Caco-2 (cell line): ENCODE data around the gene CREB3L1. TPM values are rescaled to one million over a fixed set of nuclear protein-coding genes. Genes with fewer than 3 reads are reported as not detected.

ENCODE experiments used
- BruUV-seq: library from RNA; stranded (reverse); fragments of 400-500 nt; replicated peaks from 2 replicates; lab custom pipeline; 2021; lab: Mats Ljungman, UMichigan
- CTCF ChIA-PET: fragments of 300-600 bp; sonication (Branson Sonifier 250); formaldehyde crosslinking; loops from one replicate; lab custom pipeline; 2022; ENCODE audit warnings: antibody characterized with exemption; lab: Charles Lee
- POLR2A ChIA-PET: fragments of 300-600 bp; sonication (Branson Sonifier 250); formaldehyde crosslinking; loops from one replicate; lab custom pipeline; 2022; ENCODE audit warnings: antibody characterized with exemption; lab: Charles Lee
- DNase-seq, 2 experiments: peaks; one replicate each; pipeline versions ENCODE4 v3.0.0 to v3.0.0-alpha.2; 2020 to 2022
- H3K27me3 ChIP-seq: replicated peaks from 2 replicates; pipeline ENCODE4 v1.6.0; 2011; ENCODE audit warnings: low read length; ENCODE audit not compliant: control insufficient read depth, insufficient read depth
- H3K36me3 ChIP-seq: 2 replicates; pipeline ENCODE4 v1.5.1; 2011; ENCODE audit warnings: low read length; ENCODE audit not compliant: control insufficient read depth, insufficient read depth
- H3K4me1 ChIP-seq: fragments of 250-450 bp; sonication (Bioruptor Pico); 2 replicates; pipeline ENCODE4 v1.5.1; 2020; ENCODE audit warnings: mild to moderate bottlenecking
- H3K4me3 ChIP-seq: 2 replicates; pipeline ENCODE4 v1.5.1; 2011; ENCODE audit warnings: low read depth, mild to moderate bottlenecking, control low read depth, low read length
- H3K9me3 ChIP-seq: fragments of 250-450 bp; sonication (Bioruptor Pico); 2 replicates; pipeline ENCODE4 v1.5.1; 2020; ENCODE audit warnings: mild to moderate bottlenecking, moderate library complexity
- H3K27ac Mint-ChIP-seq: one replicate; pipeline ENCODE4 v1.8.0; 2022; ENCODE audit warnings: mixed read lengths; ENCODE audit not compliant: unreplicated experiment
- H3K27me3 Mint-ChIP-seq: one replicate; pipeline ENCODE4 v1.8.0; 2022; ENCODE audit warnings: mixed read lengths; ENCODE audit not compliant: insufficient read depth, unreplicated experiment
- H3K36me3 Mint-ChIP-seq: one replicate; pipeline ENCODE4 v1.8.0; 2022; ENCODE audit warnings: mild to moderate bottlenecking, mixed read lengths; ENCODE audit not compliant: insufficient read depth, unreplicated experiment
- H3K4me1 Mint-ChIP-seq: one replicate; pipeline ENCODE4 v1.8.0; 2022; ENCODE audit warnings: low read depth, mixed read lengths; ENCODE audit not compliant: unreplicated experiment
- H3K4me3 Mint-ChIP-seq: one replicate; pipeline ENCODE4 v1.8.0; 2022; ENCODE audit warnings: mild to moderate bottlenecking, moderate library complexity, mixed read lengths; ENCODE audit not compliant: unreplicated experiment
- H3K9me3 Mint-ChIP-seq: one replicate; pipeline ENCODE4 v1.8.0; 2022; ENCODE audit warnings: mixed read lengths; ENCODE audit not compliant: unreplicated experiment
- CTCF ChIP-seq, 2 experiments: fragments of 200-600 bp in 1 of 2; IDR thresholded peaks; 1 replicate in 1 of 2; 2 replicates in 1 of 2; pipeline versions ENCODE4 v1.5.1 to v1.8.0; 2011 to 2022; ENCODE audit warnings: antibody characterized with exemption in 1 of 2, control low read depth in 1 of 2, inconsistent platforms in 1 of 2, low read depth in 1 of 2, low read length in 1 of 2, mild to moderate bottlenecking in 1 of 2, moderate library complexity in 1 of 2; ENCODE audit not compliant: insufficient read depth in 1 of 2, severe bottlenecking in 1 of 2, unreplicated experiment in 1 of 2
- intact Hi-C: fragments of 100-400 bp; cut with micrococcal nuclease; formaldehyde crosslinking; loops from one replicate; pipeline ENCODE4 v1.10.0; 2022; ENCODE audit not compliant: unreplicated experiment
- total RNA-seq: library from RNA; stranded (reverse); gene quantifications from 2 replicates; pipeline ENCODE4 v1.2.3, GENCODE V29; 2022

The CREB3L1 gene
- total RNA-seq, 1 experiment from 2014 or later: 24.9 TPM

GRCh38 chr11:46315033-46315738 lies 37.7 kb downstream of the CREB3L1 start:
- peaks cover 34% of the 10 kb centered on the region for H3K36me3 Mint-ChIP-seq
- no peak overlapping the region for H3K4me3 Mint-ChIP-seq
- peak; percentile 92 to 97 for TF ChIP-seq CTCF (IDR thresholded peaks at IDR 0.05; ENCODE audit: insufficient read depth in 1 of 2, low read depth in 1 of 2, low read length in 1 of 2, severe bottlenecking in 1 of 2, unreplicated experiment in 1 of 2)
- intact Hi-C loops: loop anchor here (1.0 to 10.0 kb wide), 4 partner anchors 18 to 190 kb away; partner anchors contain the start of gene PHF21A
- H3K36me3 ChIP-seq: peaks cover 4% of the 10 kb centered on the region
- POLR2A ChIA-PET: interaction anchor here (0.5 kb wide), 1 partner anchor 193 kb away, joined by 3 read pairs; no protein-coding TSS in a partner anchor
- H3K9me3 Mint-ChIP-seq: no peaks in the 10 kb centered on the region
- H3K27ac Mint-ChIP-seq: peak overlapping the region; percentile 14
- no peaks in the 10 kb centered on the region for H3K27me3 ChIP-seq
- no peaks in the 10 kb centered on the region for H3K4me1 ChIP-seq
- CTCF ChIA-PET: interaction anchor here (0.6 to 12.6 kb wide), 6 partner anchors 9 to 74 kb away, joined by 3 to 181 read pairs (median 4); no protein-coding TSS in a partner anchor
- no peak overlapping the region for H3K4me3 ChIP-seq
- H3K9me3 ChIP-seq: no peaks in the 10 kb centered on the region
- no peaks in the 10 kb centered on the region for H3K27me3 Mint-ChIP-seq
- no peaks in the 10 kb centered on the region for H3K4me1 Mint-ChIP-seq
- DNase-seq: peak; percentile 85 to 87
- no TSS peak for BruUV-seq

GRCh38 chr11:46315783-46316563 lies 38.5 kb downstream of the CREB3L1 start:
- H3K36me3 ChIP-seq: peaks cover 4% of the 10 kb centered on the region
- Mint-ChIP-seq H3K4me1 (no peaks in the 10 kb centered on the region), H3K27ac (no peak overlapping the region), H3K27me3 (no peaks in the 10 kb centered on the region), H3K4me3 (no peak overlapping the region), H3K9me3 (no peaks in the 10 kb centered on the region), H3K36me3 (peaks cover 35% of the 10 kb centered on the region)
- H3K9me3 ChIP-seq: no peaks in the 10 kb centered on the region
- TF ChIP-seq CTCF (IDR thresholded peaks at IDR 0.05; ENCODE audit: insufficient read depth in 1 of 2, low read depth in 1 of 2, low read length in 1 of 2, severe bottlenecking in 1 of 2, unreplicated experiment in 1 of 2): no peak
- intact Hi-C loops: loop anchor here (1.0 to 10.0 kb wide), 4 partner anchors 19 to 191 kb away; partner anchors contain the start of gene PHF21A
- no peak for DNase-seq
- POLR2A ChIA-PET: interaction anchor here (0.5 kb wide), 1 partner anchor 194 kb away, joined by 3 read pairs; no protein-coding TSS in a partner anchor
- CTCF ChIA-PET: interaction anchor here (1.3 to 12.6 kb wide), 2 partner anchors 9 to 75 kb away, joined by 3 to 181 read pairs; no protein-coding TSS in a partner anchor
- no peaks in the 10 kb centered on the region for H3K4me1 ChIP-seq
- H3K27me3 ChIP-seq: no peaks in the 10 kb centered on the region
- H3K4me3 ChIP-seq: no peak overlapping the region
- no TSS peak for BruUV-seq

- Mint-ChIP-seq H3K27me3 (no peaks in the 10 kb centered on the region), H3K4me1 (no peaks in the 10 kb centered on the region), H3K27ac (no peak overlapping the region), H3K36me3 (peaks cover 29% of the 10 kb centered on the region), H3K9me3 (no peaks in the 10 kb centered on the region), H3K4me3 (no peak overlapping the region)
- Histone ChIP-seq H3K4me3 (no peak overlapping the region), H3K4me1 (no peaks in the 10 kb centered on the region), H3K9me3 (no peaks in the 10 kb centered on the region), H3K27me3 (no peaks in the 10 kb centered on the region), H3K36me3 (peaks cover 6% of the 10 kb centered on the region)
- intact Hi-C loops: loop anchor here (10.0 kb wide), 1 partner anchor 194 kb away; the partner anchor contains the start of gene PHF21A
- BruUV-seq: no TSS peak
- CTCF ChIA-PET: interaction anchor here (12.6 kb wide), 1 partner anchor 78 kb away, joined by 181 read pairs; no protein-coding TSS in a partner anchor
- POLR2A ChIA-PET: no interaction called here
- DNase-seq: no peak
- TF ChIP-seq CTCF (IDR thresholded peaks at IDR 0.05; ENCODE audit: insufficient read depth in 1 of 2, low read depth in 1 of 2, low read length in 1 of 2, severe bottlenecking in 1 of 2, unreplicated experiment in 1 of 2): no peak
Observed at GRCh38 chr11:46319074-46319453, 41.6 kb downstream of the CREB3L1 start.
